Neuronal stem cell (in vitro differentiated cells): ENCODE results near the gene RNF11.

Experiments used
- DNase-seq: peaks from one replicate; pipeline ENCODE4 v3.0.0-alpha.2; 2013; ENCODE audit warnings: low spot score
- H2AFZ ChIP-seq: one replicate; pipeline ENCODE4 v1.6.1; 2013; ENCODE audit warnings: mild to moderate bottlenecking, low read length, inconsistent platforms
- H2AK5ac ChIP-seq: 2 replicates; pipeline ENCODE4 v1.6.1; 2013; ENCODE audit warnings: low read depth, mild to moderate bottlenecking, inconsistent platforms, low read length, moderate library complexity, mixed read lengths
- H2BK120ac ChIP-seq: 2 replicates; pipeline ENCODE4 v1.6.1; 2013; ENCODE audit warnings: low read depth, mild to moderate bottlenecking, inconsistent platforms, low read length, moderate library complexity, mixed read lengths
- H2BK12ac ChIP-seq: one replicate; pipeline ENCODE4 v1.6.1; 2013; ENCODE audit warnings: low read length, inconsistent platforms
- H2BK15ac ChIP-seq: 2 replicates; pipeline ENCODE4 v1.6.1; 2013; ENCODE audit warnings: mild to moderate bottlenecking, low read length, inconsistent platforms, mixed read lengths
- H2BK5ac ChIP-seq: one replicate; pipeline ENCODE4 v1.6.1; 2013; ENCODE audit warnings: inconsistent platforms, mild to moderate bottlenecking, low read length, moderate library complexity
- H3K14ac ChIP-seq: one replicate; pipeline ENCODE4 v1.6.1; 2013; ENCODE audit warnings: low read length, inconsistent platforms
- H3K18ac ChIP-seq: 2 replicates; pipeline ENCODE4 v1.6.1; 2013; ENCODE audit warnings: low read length, inconsistent platforms
- H3K23ac ChIP-seq: 2 replicates; pipeline ENCODE4 v1.6.1; 2013; ENCODE audit warnings: low read depth, mild to moderate bottlenecking, mixed read lengths, low read length, inconsistent platforms; ENCODE audit not compliant: poor library complexity
- H3K27ac ChIP-seq: replicated peaks from 3 replicates; pipeline ENCODE4 v1.5.1; 2013; ENCODE audit warnings: low read length, inconsistent platforms
- H3K27me3 ChIP-seq, 3 experiments: 2 replicates each; pipeline ENCODE4 v1.6.1; 2013; ENCODE audit warnings: low read length in 3 of 3, mild to moderate bottlenecking in 2 of 3, inconsistent platforms in 1 of 3, low read depth in 1 of 3, mixed read lengths in 1 of 3, moderate library complexity in 1 of 3; ENCODE audit not compliant: control insufficient read depth in 3 of 3, insufficient read depth in 3 of 3
- H3K36me3 ChIP-seq, 2 donors: replicated peaks in 1 of 2; 2 replicates each; pipeline ENCODE4 v1.6.1; 2013; ENCODE audit warnings: low read length in 2 of 2; ENCODE audit not compliant: control insufficient read depth in 2 of 2, insufficient read depth in 2 of 2
- H3K4ac ChIP-seq: 2 replicates; pipeline ENCODE4 v1.6.1; 2013; ENCODE audit warnings: inconsistent platforms, mild to moderate bottlenecking, low read length, moderate library complexity
- H3K4me1 ChIP-seq, 2 donors: 1 replicate in 1 of 2; 2 replicates in 1 of 2; pipeline ENCODE4 v1.6.1; 2013; ENCODE audit warnings: low read length in 2 of 2, low read depth in 1 of 2; ENCODE audit not compliant: control insufficient read depth in 2 of 2, insufficient read depth in 1 of 2
- H3K4me2 ChIP-seq: one replicate; pipeline ENCODE4 v1.6.1; 2013; ENCODE audit warnings: mild to moderate bottlenecking, low read length, inconsistent platforms; ENCODE audit not compliant: insufficient read depth, poor library complexity, severe bottlenecking
- H3K4me3 ChIP-seq, 2 donors: 2 replicates each; pipeline ENCODE4 v1.5.1; 2013; ENCODE audit warnings: low read length in 2 of 2, mild to moderate bottlenecking in 2 of 2, inconsistent platforms in 1 of 2, moderate library complexity in 1 of 2
- H3K79me1 ChIP-seq: one replicate; pipeline ENCODE4 v1.6.1; 2013; ENCODE audit warnings: low read depth, mild to moderate bottlenecking, inconsistent platforms, low read length, moderate library complexity
- H3K9ac ChIP-seq: one replicate; pipeline ENCODE4 v1.6.1; 2013; ENCODE audit warnings: mild to moderate bottlenecking, low read depth, low read length, inconsistent platforms; ENCODE audit not compliant: poor library complexity
- H3K9me3 ChIP-seq, 2 donors: replicated peaks in 1 of 2; 2 replicates each; pipeline versions ENCODE3 to v1.6.1; 2013; ENCODE audit warnings: low read length in 2 of 2, mild to moderate bottlenecking in 2 of 2, inconsistent platforms in 1 of 2, low read depth in 1 of 2, mixed read lengths in 1 of 2, moderate library complexity in 1 of 2; ENCODE audit not compliant: control insufficient read depth in 2 of 2, insufficient read depth in 1 of 2
- H4K8ac ChIP-seq: one replicate; pipeline ENCODE4 v1.6.1; 2013; ENCODE audit warnings: low read depth, mild to moderate bottlenecking, inconsistent platforms, low read length, moderate library complexity
- H4K91ac ChIP-seq: one replicate; pipeline ENCODE4 v1.6.1; 2013; ENCODE audit warnings: low read length, low read depth, mild to moderate bottlenecking, inconsistent platforms; ENCODE audit not compliant: poor library complexity
- WGBS, 2 donors: extraction: QIAGEN DNeasy Blood & Tissue Kit; methylation state at CpG; one replicate each; pipeline ENCODE4 v1.1.7; 2013; ENCODE audit warnings: missing lambda C conversion rate in 2 of 2, mixed read lengths in 1 of 2; ENCODE audit not compliant: insufficient read length in 2 of 2, insufficient replicate concordance in 1 of 2; ENCODE audit errors: extremely low coverage in 2 of 2; 5-methylcytosine and 5-hydroxymethylcytosine counted together

The RNF11 gene

GRCh38 chr1:51210055-51210454, 26.0 kb upstream of the RNF11 start:
- Histone ChIP-seq H3K14ac (no peak overlapping the region), H2AFZ (peak overlapping the region; percentile 3), H2BK12ac (no peak overlapping the region), H3K4me1 (no peaks in the 10 kb centered on the region), H4K91ac (no peak overlapping the region), H3K18ac (no peak overlapping the region), H2BK120ac (no peak overlapping the region), H3K79me1 (no peaks in the 10 kb centered on the region), H2BK15ac (no peak overlapping the region), H3K4ac (no peak overlapping the region), H4K8ac (no peak overlapping the region), H3K9me3 (no peaks in the 10 kb centered on the region), H3K27me3 (peaks cover 0 to 11% (median 0%) of the 10 kb centered on the region in 3 experiments), H3K23ac (no peak overlapping the region), H3K36me3 (no peaks in the 10 kb centered on the region), H3K4me2 (no peak overlapping the region), H3K4me3 (no peak overlapping the region), H3K27ac (no peak overlapping the region), H3K9ac (no peak overlapping the region), H2BK5ac (no peak overlapping the region), H2AK5ac (no peak overlapping the region)
- DNase-seq, result no peak
- no CpG with 5 or more reads among the region's 3 CpGs for WGBS, 2 donors

GRCh38 chr1:51210676-51211075, 25.4 kb upstream of the RNF11 start:
- H3K4me3 ChIP-seq, result no peak overlapping the region
- H4K91ac ChIP-seq, result no peak overlapping the region
- H2AK5ac ChIP-seq, result no peak overlapping the region
- no peak overlapping the region for H2BK12ac ChIP-seq
- H3K4ac ChIP-seq, result no peak overlapping the region
- H2BK15ac ChIP-seq, result no peak overlapping the region
- H3K9ac ChIP-seq, result no peak overlapping the region
- no peak for DNase-seq
- no peak overlapping the region for H2BK5ac ChIP-seq
- no peak overlapping the region for H2AFZ ChIP-seq
- H2BK120ac ChIP-seq, result no peak overlapping the region
- no peaks in the 10 kb centered on the region for H3K79me1 ChIP-seq
- H3K9me3 ChIP-seq, result no peaks in the 10 kb centered on the region
- H3K23ac ChIP-seq, result no peak overlapping the region
- no peaks in the 10 kb centered on the region for H3K4me1 ChIP-seq
- no peak overlapping the region for H4K8ac ChIP-seq
- H3K36me3 ChIP-seq, result no peaks in the 10 kb centered on the region
- no peak overlapping the region for H3K14ac ChIP-seq
- H3K27me3 ChIP-seq, result peaks cover 0 to 13% (median 0%) of the 10 kb centered on the region in 3 experiments
- no peak overlapping the region for H3K18ac ChIP-seq
- no peak overlapping the region for H3K4me2 ChIP-seq
- WGBS, 2 donors, result no CpG with 5 or more reads among the region's 3 CpGs
- no peak overlapping the region for H3K27ac ChIP-seq

GRCh38 chr1:51214615-51215131, 21.4 kb upstream of the RNF11 start:
- H3K4me2 ChIP-seq, result no peak overlapping the region
- no peaks in the 10 kb centered on the region for H3K4me1 ChIP-seq
- no peaks in the 10 kb centered on the region for H3K36me3 ChIP-seq
- no peak overlapping the region for H2AFZ ChIP-seq
- H4K91ac ChIP-seq, result no peak overlapping the region
- H2BK5ac ChIP-seq, result no peak overlapping the region
- no peak overlapping the region for H3K23ac ChIP-seq
- H2BK120ac ChIP-seq, result no peak overlapping the region
- no peak overlapping the region for H3K9ac ChIP-seq
- no peak overlapping the region for H3K4me3 ChIP-seq
- no peak overlapping the region for H4K8ac ChIP-seq
- no peak overlapping the region for H3K4ac ChIP-seq
- H3K9me3 ChIP-seq, result no peaks in the 10 kb centered on the region
- WGBS, 2 donors, result no CpG with 5 or more reads among the region's 7 CpGs
- H3K79me1 ChIP-seq, result no peaks in the 10 kb centered on the region
- no peak overlapping the region for H3K18ac ChIP-seq
- H3K27me3 ChIP-seq, result peaks cover 0 to 13% (median 0%) of the 10 kb centered on the region in 3 experiments
- no peak overlapping the region for H2BK15ac ChIP-seq
- DNase-seq, result no peak
- no peak overlapping the region for H3K14ac ChIP-seq
- H3K27ac ChIP-seq, result no peak overlapping the region
- no peak overlapping the region for H2BK12ac ChIP-seq
- no peak overlapping the region for H2AK5ac ChIP-seq

- Histone ChIP-seq H3K23ac (no peak overlapping the region), H2BK15ac (no peak overlapping the region), H4K91ac (no peak overlapping the region), H3K9me3 (no peaks in the 10 kb centered on the region), H2BK12ac (no peak overlapping the region), H3K4me2 (no peak overlapping the region), H2AFZ (no peak overlapping the region), H3K36me3 (no peaks in the 10 kb centered on the region), H4K8ac (no peak overlapping the region), H2BK5ac (no peak overlapping the region), H3K4me1 (no peaks in the 10 kb centered on the region), H3K14ac (no peak overlapping the region), H3K79me1 (no peaks in the 10 kb centered on the region), H3K27me3 (peaks cover 0 to 13% (median 0%) of the 10 kb centered on the region in 3 experiments), H3K18ac (no peak overlapping the region), H2BK120ac (no peak overlapping the region), H3K4ac (no peak overlapping the region), H2AK5ac (no peak overlapping the region), H3K27ac (no peak overlapping the region), H3K9ac (no peak overlapping the region), H3K4me3 (no peak overlapping the region)
- WGBS, 2 donors, result no CpG with 5 or more reads among the region's 1 CpG
- DNase-seq, result no peak
These were observed 20.9 kb upstream of the RNF11 start for GRCh38 chr1:51215169-51215568.
